NCI-H2081 (cell line): ENCODE results near the gene OVOL2.
"Not testable (repeated sequence)": the region's sequence is repeated elsewhere in the genome, so short reads cannot be mapped to it uniquely, and the experiment has no call there.

Experiments
- DNase-seq, 2 experiments: peaks; one replicate each; lab custom pipeline; 2025; lab: John Stamatoyannopoulos, UW

OVOL2 gene

GRCh38 chr20:18057101-18057993 is at the start of gene OVOL2:
OVOL2 (minus strand) TSS chr20:18057916; CDS start chr20:18057634, 282 bp downstream.
- peak; percentile 68 to 79 for DNase-seq

DNA sequence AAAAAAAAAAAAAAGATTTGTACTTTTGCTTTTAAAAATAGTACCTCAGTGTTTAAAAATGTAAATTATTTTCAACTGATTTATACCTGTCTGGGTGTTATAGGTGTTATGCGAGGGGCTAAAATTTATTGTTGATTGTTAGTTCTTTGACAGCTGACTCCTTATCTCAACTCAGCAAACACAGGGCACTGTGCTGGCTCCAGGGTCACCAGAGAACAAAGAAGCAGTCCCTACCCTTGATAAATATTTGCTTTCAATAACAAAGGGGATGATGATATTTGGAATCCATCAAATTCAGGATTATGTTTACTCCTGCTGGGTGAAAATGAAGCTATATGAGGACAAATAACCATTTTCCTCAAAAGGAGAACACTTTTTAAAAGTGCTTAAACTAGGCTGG is 45.8 kb upstream of the OVOL2 start:
- DNase-seq: peak; percentile 2 to 52

DNA sequence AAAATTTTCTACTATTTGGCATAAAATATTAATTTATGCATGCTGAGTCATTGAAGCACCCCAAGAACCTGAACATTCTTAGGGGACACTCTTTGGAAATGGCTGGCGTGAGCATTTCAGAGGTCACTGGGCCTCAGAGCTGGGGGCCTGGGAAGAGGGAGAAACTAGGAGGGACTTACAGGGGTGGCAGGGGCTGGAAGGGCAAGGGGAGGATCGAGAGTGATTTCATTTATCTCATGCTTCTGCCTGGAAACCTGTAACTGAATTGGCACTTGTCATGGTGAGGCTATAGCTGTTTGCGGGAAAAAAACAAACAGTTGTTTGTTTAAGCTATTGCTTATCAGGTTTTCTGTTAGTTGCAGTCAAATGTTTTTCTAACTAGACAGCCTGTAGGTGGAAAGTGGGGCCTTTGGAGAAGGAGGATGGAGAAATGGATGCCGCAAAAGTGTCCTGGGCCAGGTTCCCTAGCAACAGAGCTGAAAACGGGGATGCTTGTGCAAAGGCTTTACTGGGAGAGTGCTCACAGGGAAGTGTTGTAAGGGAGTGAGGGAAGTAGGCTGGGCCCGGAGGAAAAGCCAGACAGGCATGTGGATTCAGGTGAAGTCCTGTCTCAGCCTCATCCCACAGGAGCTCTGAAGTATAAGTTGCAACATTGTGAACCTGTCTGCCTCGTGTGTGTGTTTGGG is 43.6 kb upstream of the OVOL2 start:
- no peak for DNase-seq

- not testable (repeated sequence) for DNase-seq
These were observed 42.9 kb upstream of the OVOL2 start for GRCh38 chr20:18100569-18100968.

- no peak for DNase-seq
These were observed 36.5 kb upstream of the OVOL2 start for GRCh38 chr20:18094191-18094590.

GRCh38 chr20:18093388-18093787 is 35.7 kb upstream of the OVOL2 start:
- no peak for DNase-seq

GRCh38 chr20:18092890-18093289 is 35.2 kb upstream of the OVOL2 start:
- DNase-seq: no peak

DNA sequence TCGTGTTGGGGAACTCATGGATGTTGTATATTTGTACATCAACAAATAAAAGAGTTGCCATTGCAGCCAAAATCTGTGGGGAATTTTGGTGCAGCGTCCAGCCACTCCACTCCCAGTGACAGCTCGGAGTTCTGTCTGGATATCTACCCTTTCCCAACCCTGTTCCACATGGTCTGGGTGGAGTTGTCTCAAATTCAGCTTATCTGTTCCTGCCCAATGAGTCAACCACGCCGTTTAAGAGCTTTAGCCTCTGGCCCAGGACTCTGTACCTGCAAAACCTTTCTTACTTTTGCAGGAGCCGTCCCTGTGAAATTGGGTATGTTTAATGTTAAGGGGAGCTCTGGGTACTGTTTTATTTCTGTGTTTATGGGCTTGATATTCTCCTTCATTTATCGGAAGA is 33.9 kb upstream of the OVOL2 start:
- DNase-seq: no peak

DNA sequence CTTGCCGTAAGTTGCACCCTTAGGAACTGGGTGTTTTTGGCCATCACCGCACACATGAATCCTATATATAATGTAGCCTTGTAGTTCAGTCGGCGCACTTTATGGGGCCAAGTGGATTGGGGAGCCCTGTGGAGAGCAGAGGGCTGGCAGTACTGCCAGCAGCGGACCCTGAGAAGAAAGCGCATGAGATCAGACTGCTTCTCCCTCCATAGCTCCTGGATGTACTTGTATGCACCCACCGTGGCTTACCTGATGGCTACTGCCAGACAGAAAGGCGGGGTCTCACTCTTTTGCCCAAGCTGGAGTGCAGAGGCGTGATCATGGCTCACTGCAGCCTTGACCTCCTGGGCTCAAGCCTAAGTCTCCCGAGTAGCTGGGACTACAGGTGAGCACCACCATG is 32.8 kb upstream of the OVOL2 start:
- DNase-seq: no peak

- no peak for DNase-seq
These were observed 32.3 kb upstream of the OVOL2 start for GRCh38 chr20:18090044-18090443.

GRCh38 chr20:18088841-18089240 is 31.1 kb upstream of the OVOL2 start:
- DNase-seq: not testable (repeated sequence)

DNA sequence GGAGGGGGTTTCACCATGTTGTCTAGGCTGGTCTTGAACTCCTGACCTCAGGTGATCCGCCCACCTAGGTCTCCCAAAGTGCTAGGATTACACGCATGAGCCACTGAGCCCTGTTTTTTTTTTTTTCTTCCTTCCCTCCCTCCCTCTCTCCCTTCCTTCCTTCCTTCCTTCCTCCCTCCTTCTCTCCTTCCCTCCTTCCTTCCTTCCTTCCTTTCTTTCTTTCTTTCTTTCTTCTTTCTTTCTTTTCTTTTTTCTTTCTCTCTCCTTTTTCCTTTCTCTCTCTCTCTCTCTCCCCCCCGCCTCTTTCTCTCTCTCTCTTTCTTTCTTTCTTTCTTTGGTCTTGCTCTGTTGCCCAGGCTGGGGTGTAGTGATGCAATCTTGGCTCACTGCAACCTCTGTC is 30.6 kb upstream of the OVOL2 start:
- not testable (repeated sequence) for DNase-seq

DNA sequence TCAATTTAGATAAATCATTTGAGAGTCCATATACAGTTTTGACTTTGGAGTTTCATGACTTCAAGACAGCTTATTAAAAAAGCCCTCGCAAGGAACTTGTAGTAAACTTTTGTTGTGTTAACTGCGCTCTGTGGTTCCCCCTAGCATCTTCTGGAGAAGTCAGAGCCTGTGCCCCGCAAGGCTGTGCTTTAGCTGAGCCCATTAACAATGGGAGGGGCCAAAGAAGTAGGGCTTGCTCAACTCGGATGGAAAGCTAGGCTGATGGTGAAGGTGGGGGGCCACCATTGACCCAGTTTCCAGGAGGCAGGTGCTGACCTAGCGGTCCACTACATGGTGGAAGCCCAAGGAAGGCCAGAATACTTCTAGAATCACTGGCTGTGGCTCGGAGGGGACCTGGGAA is 29.3 kb upstream of the OVOL2 start:
- DNase-seq: no peak

DNA sequence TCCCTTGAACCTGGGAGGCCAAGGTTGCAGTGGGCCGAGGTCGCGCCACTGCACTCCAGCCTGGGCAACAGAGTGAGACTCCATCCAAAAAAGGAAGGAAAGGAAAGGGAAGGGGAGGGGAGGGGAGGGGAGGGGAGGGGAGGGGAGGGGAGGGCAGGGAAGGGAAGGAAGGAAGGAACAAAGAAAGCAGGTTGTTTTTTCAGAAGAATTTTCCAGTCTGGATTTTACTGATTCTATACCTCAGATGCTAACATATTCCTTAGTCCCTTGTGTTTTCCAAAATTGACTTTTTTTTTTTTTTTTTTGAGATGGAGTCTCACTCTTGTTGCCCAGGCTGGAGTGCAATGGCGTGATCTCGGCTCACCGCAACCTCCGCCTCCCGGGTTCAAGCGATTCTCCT is 23.1 kb upstream of the OVOL2 start:
- not testable (repeated sequence) for DNase-seq

DNA sequence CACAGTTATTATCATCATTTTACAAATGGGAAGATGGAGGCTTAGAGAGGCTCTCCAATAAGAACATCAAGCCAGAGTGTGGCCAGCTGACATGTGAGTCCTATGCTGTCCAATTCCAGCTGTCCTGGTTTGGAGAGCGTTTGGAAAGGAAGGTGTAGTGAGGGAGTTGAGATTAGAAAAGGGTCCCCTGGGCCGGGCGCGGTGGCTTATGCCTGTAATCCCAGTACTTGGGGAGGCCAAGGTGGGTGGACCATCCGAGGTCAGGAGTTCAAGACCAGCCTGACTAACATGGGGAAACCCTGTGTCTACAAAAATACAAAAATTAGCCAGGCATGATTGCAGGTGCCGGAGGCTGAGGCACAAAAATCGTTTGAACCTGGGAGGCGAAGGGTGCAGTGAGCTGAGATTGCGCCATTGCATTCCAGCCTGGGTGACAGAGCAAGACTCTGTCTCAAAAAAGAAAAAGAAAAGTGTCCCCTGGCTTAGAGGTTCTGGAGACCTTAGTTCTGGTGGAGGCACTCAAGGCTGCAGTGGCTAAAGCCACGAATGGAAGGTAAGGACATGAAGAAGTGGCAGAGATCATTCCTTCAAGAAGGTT is 22.1 kb upstream of the OVOL2 start:
- DNase-seq: no peak

DNA sequence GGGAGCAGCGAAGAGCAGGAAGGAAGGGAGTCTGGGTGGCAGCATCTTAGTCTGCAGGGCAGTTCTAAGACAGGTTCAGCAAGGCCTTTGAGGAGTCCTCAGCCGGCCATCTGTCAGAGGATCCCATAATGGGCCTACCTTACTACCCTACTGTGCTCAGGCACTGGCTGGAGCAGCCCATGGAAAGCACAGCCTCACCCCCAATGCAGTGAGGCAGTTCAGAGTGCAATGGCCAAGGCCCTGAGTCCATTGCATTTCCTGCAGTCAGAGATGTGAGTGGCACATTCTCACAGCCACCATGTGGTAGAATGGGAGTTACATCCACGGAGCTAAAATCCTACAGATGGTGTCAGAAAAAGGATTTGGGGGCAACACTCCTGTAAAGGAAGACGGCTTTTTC is 19.4 kb upstream of the OVOL2 start:
- DNase-seq: no peak

- DNase-seq: no peak
These were observed 14.8 kb upstream of the OVOL2 start for GRCh38 chr20:18072532-18072931.

DNA sequence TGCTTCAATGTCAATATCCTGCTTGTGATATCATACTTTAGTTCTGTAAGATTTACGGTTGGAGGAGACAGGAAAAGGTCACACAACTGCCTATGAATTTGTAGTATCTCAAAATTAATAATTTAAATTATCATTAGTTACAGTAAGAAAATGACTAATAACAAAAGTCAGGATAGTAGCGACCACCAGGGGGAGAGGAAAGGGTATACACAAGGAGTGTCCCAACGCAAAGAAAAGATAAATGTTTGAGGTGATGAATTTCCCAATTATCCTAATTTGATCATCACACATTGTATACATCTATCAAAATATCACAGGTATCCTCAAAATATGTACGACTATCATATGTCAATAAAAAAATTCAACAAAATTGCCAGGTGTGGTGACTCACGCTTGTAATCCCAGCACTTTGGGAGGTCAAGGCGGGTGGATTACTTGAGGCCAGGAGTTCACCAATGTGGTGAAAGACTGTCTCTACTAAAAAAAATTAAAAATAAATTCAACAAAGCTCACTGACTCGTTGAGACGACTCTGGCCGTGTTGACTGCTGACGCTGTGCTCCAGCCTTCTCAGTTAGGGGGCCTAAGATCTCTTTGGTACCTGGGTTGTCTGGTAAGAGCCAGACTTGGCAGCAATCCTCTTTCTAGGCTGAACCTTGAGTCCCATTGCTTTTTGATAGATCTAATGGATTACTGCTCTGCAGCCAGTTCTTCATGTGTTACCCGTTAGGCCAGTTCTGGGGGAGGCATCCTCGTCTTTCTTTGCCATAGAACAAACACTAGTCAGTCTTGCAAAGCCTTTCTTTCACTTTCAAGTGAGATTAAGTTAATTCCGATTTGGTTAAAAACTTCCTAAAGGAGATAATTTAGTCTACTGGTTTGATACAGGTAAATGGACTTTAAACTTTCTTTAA is 9.0 kb upstream of the OVOL2 start:
- no peak for DNase-seq

GRCh38 chr20:18063676-18064075 is 6.0 kb upstream of the OVOL2 start:
- DNase-seq: no peak

DNA sequence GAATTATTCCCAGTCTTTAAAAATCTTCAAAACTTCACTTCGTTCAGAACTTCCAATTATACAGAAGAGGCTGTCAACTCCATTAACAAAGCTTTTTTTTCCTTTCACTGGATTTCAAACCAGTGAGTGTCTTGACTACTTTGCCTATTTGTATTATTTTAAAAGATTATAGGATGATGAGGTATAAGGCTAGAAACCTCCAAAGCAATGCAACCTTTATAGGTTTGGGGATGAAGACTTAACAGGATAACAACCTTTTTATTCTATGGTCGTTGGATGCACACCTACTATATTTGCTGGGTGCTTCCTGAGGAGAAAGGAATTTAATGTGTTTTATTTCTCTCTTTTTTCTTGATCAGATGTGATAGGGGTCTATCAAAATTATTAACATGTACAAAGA is 1.9 kb upstream of the OVOL2 start:
- no peak for DNase-seq

- DNase-seq: peak; percentile 76 to 86
These were observed 1.1 kb upstream of the OVOL2 start for GRCh38 chr20:18058661-18059467.
